SK-N-SH (cell line): ENCODE results near the gene ATP8A2. TPM values are rescaled to one million over a fixed set of nuclear protein-coding genes. Genes with fewer than 3 reads are reported as not detected.

ENCODE experiments used
- CTCF ChIA-PET: fragments of 300-600, 350-600 bp; formaldehyde crosslinking; extraction: SDS; loops from one replicate; lab custom pipeline; 2021; lab: Yijun Ruan, JAX
- POLR2A ChIA-PET: fragments of 350-600 bp; sonication (Branson Sonifier 250); formaldehyde crosslinking; extraction: SDS; loops from one replicate; lab custom pipeline; 2020; ENCODE audit warnings: antibody characterized with exemption, inconsistent platforms; lab: Yijun Ruan, JAX
- DNase-seq: peaks from one replicate; pipeline ENCODE4 v3.0.0; 2012
- H2AFZ ChIP-seq: fragments of 200-600 bp; sonication (generic); 2 replicates; pipeline ENCODE4 v1.8.1; 2016; ENCODE audit warnings: antibody characterized with exemption, mild to moderate bottlenecking, low read depth
- H3F3A ChIP-seq: fragments of 200-600 bp; sonication (generic); replicated peaks from 2 replicates; pipeline ENCODE3; 2016; ENCODE audit warnings: antibody characterized with exemption, mild to moderate bottlenecking; ENCODE audit not compliant: insufficient read depth
- H3K27ac ChIP-seq, 2 experiments: fragments of 200-500 bp in 1 of 2; fragments of 200-600 bp in 1 of 2; sonication (Bioruptor generic) in 1 of 2; sonication (generic), shearing (Covaris generic) in 1 of 2; 2 replicates each; pipeline versions ENCODE4 v1.5.1 to v1.6.1; 2014 to 2016; ENCODE audit warnings: low read depth in 2 of 2, inconsistent platforms in 1 of 2, low read length in 1 of 2, mild to moderate bottlenecking in 1 of 2, mixed read lengths in 1 of 2
- H3K27me3 ChIP-seq: fragments of 200-600 bp; sonication (generic), shearing (Covaris generic); 2 replicates; pipeline ENCODE4 v1.6.1; 2016; ENCODE audit warnings: mixed run types; ENCODE audit not compliant: insufficient read depth
- H3K36me3 ChIP-seq, 2 experiments: fragments of 200-500 bp in 1 of 2; fragments of 200-600 bp in 1 of 2; sonication (Bioruptor generic) in 1 of 2; sonication (generic) in 1 of 2; replicated peaks in 1 of 2; 2 replicates each; pipeline versions ENCODE3 to v1.5.1; 2014 to 2016; ENCODE audit warnings: low read length in 1 of 2, mild to moderate bottlenecking in 1 of 2; ENCODE audit not compliant: insufficient read depth in 2 of 2, control insufficient read depth in 1 of 2
- H3K4me1 ChIP-seq, 2 experiments: fragments of 200-500 bp in 1 of 2; fragments of 200-600 bp in 1 of 2; sonication (Bioruptor generic) in 1 of 2; sonication (generic), shearing (Covaris generic) in 1 of 2; 2 replicates each; pipeline versions ENCODE4 v1.5.1 to v1.6.1; 2014 to 2016; ENCODE audit warnings: low read depth in 1 of 2, low read length in 1 of 2, mixed run types in 1 of 2; ENCODE audit not compliant: insufficient read depth in 2 of 2, control insufficient read depth in 1 of 2
- H3K4me2 ChIP-seq: fragments of 200-600 bp; sonication (generic), shearing (Covaris generic); 2 replicates; pipeline ENCODE4 v1.6.1; 2017; ENCODE audit warnings: mixed run types
- H3K4me3 ChIP-seq, 2 experiments: fragments of 200-500 bp in 1 of 2; fragments of 200-600 bp in 1 of 2; sonication (Bioruptor generic) in 1 of 2; sonication (generic), shearing (Covaris generic) in 1 of 2; 2 replicates each; pipeline versions ENCODE4 v1.5.1 to v1.8.1; 2014 to 2016; ENCODE audit warnings: low read depth in 2 of 2, inconsistent platforms in 1 of 2, low read length in 1 of 2, mild to moderate bottlenecking in 1 of 2, mixed read lengths in 1 of 2, moderate library complexity in 1 of 2
- H3K79me2 ChIP-seq: fragments of 200-600 bp; sonication (generic); 2 replicates; pipeline ENCODE4 v1.8.1; 2017; ENCODE audit warnings: mild to moderate bottlenecking; ENCODE audit not compliant: insufficient read depth
- H3K9ac ChIP-seq: fragments of 200-600 bp; sonication (generic); 2 replicates; pipeline ENCODE4 v1.6.1; 2017; ENCODE audit warnings: mixed run types
- H3K9me2 ChIP-seq: fragments of 200-600 bp; sonication (generic); 2 replicates; pipeline ENCODE4 v1.6.1; 2017; ENCODE audit warnings: mixed run types
- H3K9me3 ChIP-seq: fragments of 200-600 bp; sonication (generic); 2 replicates; pipeline ENCODE4 v1.6.1; 2017; ENCODE audit warnings: mixed run types, mild to moderate bottlenecking, moderate library complexity
- H4K20me1 ChIP-seq: fragments of 200-600 bp; sonication (generic); 2 replicates; pipeline ENCODE4 v1.6.1; 2017; ENCODE audit warnings: mild to moderate bottlenecking, mixed run types; ENCODE audit not compliant: insufficient read depth
- CHD2 ChIP-seq: fragments of 150-350 bp; IDR thresholded peaks from 2 replicates; pipeline ENCODE4 v1.6.1; 2018; ENCODE audit warnings: low read length; ENCODE audit not compliant: partially characterized antibody
- FOXM1 ChIP-seq: IDR thresholded peaks from 2 replicates; pipeline ENCODE4 v1.4.0; 2012; ENCODE audit warnings: low read depth, mild to moderate bottlenecking
- GATA2 ChIP-seq: sonication (generic); formaldehyde crosslinking; IDR thresholded peaks from 2 replicates; pipeline ENCODE4 v1.5.0; 2020; ENCODE audit warnings: mild to moderate bottlenecking, missing genetic modification reagents
- NRF1 ChIP-seq: IDR thresholded peaks from 2 replicates; pipeline ENCODE4 v1.6.1; 2012; ENCODE audit warnings: low read depth, mild to moderate bottlenecking, low read length
- PBX3 ChIP-seq: IDR thresholded peaks from 2 replicates; pipeline ENCODE4; 2012
- SMC3 ChIP-seq: IDR thresholded peaks from 2 replicates; pipeline ENCODE4 v1.6.1; 2012; ENCODE audit warnings: low read depth, low read length, improper control_type of control experiment
- TAF1 ChIP-seq: IDR thresholded peaks from 2 replicates; pipeline ENCODE4 v1.6.1; 2012; ENCODE audit warnings: low read depth, mild to moderate bottlenecking, low read length, moderate library complexity, borderline replicate concordance
- USF2 ChIP-seq: fragments of 150-350 bp; IDR thresholded peaks from 2 replicates; pipeline ENCODE4 v1.6.1; 2017; ENCODE audit warnings: antibody characterized with exemption, low read length, low read depth, borderline replicate concordance
- ZBTB33 ChIP-seq: IDR thresholded peaks from 2 replicates; pipeline ENCODE4 v1.4.0; 2012; ENCODE audit warnings: low read depth, borderline replicate concordance
- WGBS: methylation state at CpG from one replicate; pipeline ENCODE4 v1.1.6; 2017; ENCODE audit warnings: low lambda C conversion rate; 5-methylcytosine and 5-hydroxymethylcytosine counted together
- polyA plus RNA-seq, 3 experiments: library from polyadenylated mRNA; depleted of rRNA; stranded (reverse); fragments of >200 nt; gene quantifications; 2 replicates each; pipeline ENCODE4 v1.2.3, GENCODE V29; 2012

The ATP8A2 gene
- polyA plus RNA-seq, 1 of the 3 experiments (the other 2 are of a cell fraction) = 0.02 TPM

- no peak for TF ChIP-seq PBX3
These were observed 303.3 kb downstream of the ATP8A2 start (continued) for GRCh38 chr13:25675060-25675459.

GRCh38 chr13:25677956-25678355, 306.2 kb downstream of the ATP8A2 start:
- Histone ChIP-seq H3K4me1 (peaks cover 0 to 2% of the 10 kb centered on the region in 2 experiments; a peak in 1 of 4 replicates), H3K36me3 (no peaks in the 10 kb centered on the region), H3F3A (no peaks in the 10 kb centered on the region), H3K9me2 (no peaks in the 10 kb centered on the region)
- TF ChIP-seq TAF1 = no peak
- TF ChIP-seq SMC3 = no peak
- TF ChIP-seq NRF1 = no peak
- no peak for TF ChIP-seq ZBTB33
- no peak for TF ChIP-seq FOXM1
- no peak for TF ChIP-seq CHD2
- TF ChIP-seq, all 33 proteins: peak for 0
- Histone ChIP-seq H3K9ac (no peak overlapping the region), H3K27me3 (no peaks in the 10 kb centered on the region), H3K9me3 (no peaks in the 10 kb centered on the region), H2AFZ (no peak overlapping the region), H3K4me3 (no peak overlapping the region), H3K27ac (no peak overlapping the region), H4K20me1 (no peaks in the 10 kb centered on the region), H3K4me2 (no peak overlapping the region), H3K79me2 (no peaks in the 10 kb centered on the region)
- POLR2A ChIA-PET = no interaction called here
- CTCF ChIA-PET = interaction anchor here (2.0 kb wide), 1 partner anchor 19 kb away, joined by 5 read pairs; no protein-coding TSS in a partner anchor
- 40% methylated on average over 2 of the region's 2 CpGs for WGBS
- DNase-seq = no peak

- no peaks in the 10 kb centered on the region for H3K27me3 ChIP-seq
- H3K4me1 ChIP-seq = peaks cover 0 to 2% of the 10 kb centered on the region in 2 experiments; a peak in 1 of 4 replicates
- H3K4me2 ChIP-seq = no peak overlapping the region
- POLR2A ChIA-PET = no interaction called here
- no peaks in the 10 kb centered on the region for H3K36me3 ChIP-seq
- no peak for DNase-seq
- 20% methylated on average over 2 of the region's 2 CpGs for WGBS
- no peak overlapping the region for H3K4me3 ChIP-seq
- no peaks in the 10 kb centered on the region for H3F3A ChIP-seq
- no peak overlapping the region for H3K9ac ChIP-seq
- H3K9me2 ChIP-seq = no peaks in the 10 kb centered on the region
- H3K27ac ChIP-seq = no peak overlapping the region
- TF ChIP-seq USF2 (no peak), GATA2 (no peak)
- CTCF ChIA-PET = interaction anchor here (1.2 to 2.0 kb wide), 2 partner anchors 16 to 19 kb away, joined by 4 to 5 read pairs; no protein-coding TSS in a partner anchor
- no peaks in the 10 kb centered on the region for H4K20me1 ChIP-seq
- no peaks in the 10 kb centered on the region for H3K79me2 ChIP-seq
- H3K9me3 ChIP-seq = no peaks in the 10 kb centered on the region
- no peak overlapping the region for H2AFZ ChIP-seq
These were observed 306.6 kb downstream of the ATP8A2 start for GRCh38 chr13:25678398-25678797.
